Loucy (cell line): Measurements from ENCODE around the gene GGCX.
A peak's percentile ranks its signal among the peaks of the same experiment; 100 is the strongest.

ENCODE experiments used
- H2AFZ ChIP-seq: fragments of 200-600 bp; sonication (generic); 2 replicates; pipeline ENCODE4 v1.6.0; 2016; ENCODE audit warnings: antibody characterized with exemption, mild to moderate bottlenecking, low read length, moderate library complexity
- H3F3A ChIP-seq: fragments of 200-600 bp; 2 replicates; pipeline ENCODE4 v1.6.0; 2016; ENCODE audit warnings: antibody characterized with exemption, low read depth, mild to moderate bottlenecking
- H3K27me3 ChIP-seq: fragments of 200-600 bp; sonication (generic); 2 replicates; pipeline ENCODE4 v1.6.1; 2014; ENCODE audit warnings: low read length, mild to moderate bottlenecking; ENCODE audit not compliant: insufficient read depth, poor library complexity, severe bottlenecking
- H3K36me3 ChIP-seq: fragments of 200-600 bp; sonication (generic); 2 replicates; pipeline ENCODE4 v1.6.1; 2016; ENCODE audit warnings: low read length; ENCODE audit not compliant: insufficient read depth
- H3K4me1 ChIP-seq: fragments of 200-600 bp; sonication (generic); 2 replicates; pipeline ENCODE4 v1.5.1; 2014; ENCODE audit warnings: low read length, mild to moderate bottlenecking; ENCODE audit not compliant: insufficient read depth, poor library complexity, severe bottlenecking
- H3K4me2 ChIP-seq: fragments of 200-600 bp; sonication (generic); 2 replicates; pipeline ENCODE4 v1.6.0; 2014; ENCODE audit warnings: antibody characterized with exemption, low read length, low read depth, mild to moderate bottlenecking; ENCODE audit not compliant: poor library complexity, severe bottlenecking
- H3K4me3 ChIP-seq: fragments of 200-600 bp; sonication (generic); 2 replicates; pipeline ENCODE4 v1.5.1; 2014; ENCODE audit warnings: low read length, mild to moderate bottlenecking, mixed read lengths; ENCODE audit not compliant: poor library complexity, severe bottlenecking
- H3K79me2 ChIP-seq: fragments of 200-600 bp; sonication (generic); 2 replicates; pipeline ENCODE4 v1.6.1; 2014; ENCODE audit warnings: low read length; ENCODE audit not compliant: insufficient read depth
- H3K9ac ChIP-seq: fragments of 200-600 bp; sonication (generic); 2 replicates; pipeline ENCODE4 v1.6.0; 2014; ENCODE audit warnings: mild to moderate bottlenecking, low read depth, low read length, moderate library complexity; ENCODE audit not compliant: poor library complexity, severe bottlenecking
- H3K9me2 ChIP-seq: fragments of 200-600 bp; sonication (generic); replicated peaks from 2 replicates; pipeline ENCODE4 v1.6.1; 2016; ENCODE audit warnings: low read depth, low read length, mixed read lengths
- H3K9me3 ChIP-seq: fragments of 200-600 bp; sonication (generic); 2 replicates; pipeline ENCODE4 v1.6.1; 2014; ENCODE audit warnings: mild to moderate bottlenecking, antibody characterized with exemption, low read length, low read depth; ENCODE audit not compliant: insufficient read depth
- H4K20me1 ChIP-seq: fragments of 200-600 bp; sonication (generic); 2 replicates; pipeline ENCODE4 v1.6.0; 2014; ENCODE audit warnings: antibody characterized with exemption, low read length, mild to moderate bottlenecking; ENCODE audit not compliant: insufficient read depth, poor library complexity, severe bottlenecking
- CTCF ChIP-seq: fragments of 200-600 bp; sonication (generic); conservative IDR thresholded peaks from 2 replicates; pipeline ENCODE4 v1.5.1; 2014; ENCODE audit warnings: mild to moderate bottlenecking, antibody characterized with exemption, low read length
- EZH2phosphoT487 ChIP-seq: fragments of 200-600 bp; IDR thresholded peaks from 2 replicates; pipeline ENCODE4 v1.6.1; 2018; ENCODE audit warnings: antibody characterized with exemption, mild to moderate bottlenecking, moderate library complexity, borderline replicate concordance

Gene GGCX

GRCh38 chr2:85540133-85540648 lies 21.1 kb downstream of the GGCX start:
- Histone ChIP-seq H3K9ac (peak overlapping the region; percentile 100), H3K4me1 (peaks cover 48% of the 10 kb centered on the region), H3K9me3 (no peaks in the 10 kb centered on the region), H3K4me2 (peak overlapping the region; percentile 97), H3K27me3 (peaks cover 4% of the 10 kb centered on the region), H3F3A (peaks cover 5% of the 10 kb centered on the region; the same call in 1 of the 2 replicates), H3K9me2 (no peaks in the 10 kb centered on the region), H3K79me2 (peaks cover 91% of the 10 kb centered on the region), H4K20me1 (peaks cover 59% of the 10 kb centered on the region), H2AFZ (no peak overlapping the region), H3K36me3 (peaks cover 53% of the 10 kb centered on the region), H3K4me3 (peak overlapping the region; percentile 93)
- TF ChIP-seq CTCF: no peak
- TF ChIP-seq EZH2phosphoT487: no peak

DNA sequence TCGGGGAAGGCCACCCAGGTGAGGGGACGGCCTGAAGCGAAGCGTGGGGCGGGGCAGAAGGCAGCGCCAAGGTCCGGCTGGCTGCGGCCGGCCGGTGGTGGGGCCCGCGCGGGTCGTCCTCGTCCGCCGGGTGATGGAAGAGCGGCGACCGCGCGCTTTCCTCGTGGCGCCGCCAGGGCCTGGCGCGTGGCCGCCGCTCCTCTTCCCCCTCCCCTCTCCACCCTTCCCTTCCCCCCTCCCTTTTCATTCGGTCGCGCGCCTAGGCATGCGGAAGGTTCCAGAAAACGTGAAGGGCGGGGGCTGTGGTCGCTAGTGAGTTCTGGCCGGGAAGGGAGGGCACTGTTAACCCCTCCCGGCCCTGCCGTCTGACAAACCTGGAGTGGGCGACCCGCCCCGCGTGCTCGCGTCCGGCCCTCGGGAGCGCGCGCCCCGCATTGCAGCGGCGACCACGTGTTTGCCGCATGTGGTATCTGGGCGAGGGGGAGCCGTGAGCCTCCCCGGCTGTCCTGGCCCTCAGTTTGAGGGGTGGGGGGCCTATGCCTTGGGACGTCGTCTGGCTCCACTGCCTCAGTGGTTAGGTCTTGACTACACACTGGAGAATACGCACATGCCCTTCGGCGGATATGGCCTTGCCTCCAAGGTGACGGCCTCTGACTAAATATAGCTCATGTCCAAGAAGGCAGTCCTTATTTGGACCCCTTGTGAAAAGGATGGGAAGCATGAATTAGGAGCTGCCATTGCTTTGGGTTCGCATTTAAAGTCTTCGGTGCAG lies 21.7 kb downstream of the GGCX start:
- Histone ChIP-seq H3K79me2 (peaks cover 88% of the 10 kb centered on the region), H3K4me2 (peak overlapping the region; percentile 97), H3K27me3 (peaks cover 4% of the 10 kb centered on the region), H3K36me3 (peaks cover 47% of the 10 kb centered on the region), H3K4me3 (peak overlapping the region; percentile 93), H2AFZ (no peak overlapping the region), H3K9me2 (no peaks in the 10 kb centered on the region), H4K20me1 (peaks cover 52% of the 10 kb centered on the region), H3K4me1 (peaks cover 54% of the 10 kb centered on the region), H3K9me3 (no peaks in the 10 kb centered on the region), H3F3A (peaks cover 3% of the 10 kb centered on the region; the same call in 1 of the 2 replicates), H3K9ac (peak overlapping the region; percentile 100)
- no peak for TF ChIP-seq CTCF
- no peak for TF ChIP-seq EZH2phosphoT487

DNA sequence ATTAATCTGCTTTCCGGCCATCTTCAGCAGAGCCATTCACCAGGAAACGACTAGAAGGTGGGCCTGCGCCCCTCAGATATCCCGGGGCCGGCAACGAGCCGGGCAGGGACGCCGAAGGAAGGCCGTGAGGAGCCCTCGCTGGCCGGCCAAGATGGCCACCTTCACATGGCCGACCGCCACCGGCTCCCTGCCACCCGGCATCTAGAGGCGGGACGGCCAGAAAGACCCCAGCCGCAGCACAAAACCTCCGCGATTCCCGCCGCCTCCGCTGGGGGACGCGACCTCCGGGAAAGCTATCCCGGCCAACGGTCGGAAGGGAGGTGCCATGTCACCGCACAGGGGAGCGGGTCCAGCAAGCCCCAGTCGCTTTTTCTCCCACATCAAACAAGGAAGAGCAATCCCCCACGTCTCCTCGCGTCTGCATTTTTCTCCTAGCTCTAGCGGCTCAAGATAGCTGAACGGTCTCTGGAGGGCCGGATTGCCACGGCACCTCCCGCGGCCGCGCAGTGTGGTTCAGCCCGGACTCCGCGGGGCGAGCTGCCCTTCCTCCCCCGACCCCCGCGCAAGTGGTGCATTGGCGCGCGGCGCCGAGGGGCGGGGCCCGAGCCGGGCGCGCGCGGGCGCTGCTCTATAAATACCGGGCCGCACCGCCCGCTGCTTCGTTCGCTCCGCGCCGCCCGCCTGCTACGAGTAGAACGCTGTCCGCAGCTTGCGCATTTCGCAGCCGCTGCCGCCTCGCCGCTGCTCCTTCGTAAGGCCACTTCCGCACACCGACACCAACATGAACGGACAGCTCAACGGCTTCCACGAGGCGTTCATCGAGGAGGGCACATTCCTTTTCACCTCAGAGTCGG lies 22.6 kb downstream of the GGCX start, which contains the start of gene MAT2A:
Gene MAT2A (plus strand): TSS at position 662 of the 854 bp plus-strand sequence. CDS start 120 bp downstream, at position 782.
- peaks cover 80% of the 10 kb centered on the region for H3K79me2 ChIP-seq
- no peaks in the 10 kb centered on the region for H3K9me2 ChIP-seq
- H3K4me1 ChIP-seq: peaks cover 55% of the 10 kb centered on the region
- H2AFZ ChIP-seq: peak within 1 kb of the TSS; percentile 84
- peak within 1 kb of the TSS; percentile 97 for H3K4me2 ChIP-seq
- peaks cover 4% of the 10 kb centered on the region for H3K27me3 ChIP-seq
- peak within 1 kb of the TSS; percentile 93 for H3K4me3 ChIP-seq
- peak; percentile 63 for TF ChIP-seq CTCF
- no peak for TF ChIP-seq EZH2phosphoT487
- peaks cover 46% of the 10 kb centered on the region for H4K20me1 ChIP-seq
- peaks cover 39% of the 10 kb centered on the region for H3K36me3 ChIP-seq
- no peaks in the 10 kb centered on the region for H3K9me3 ChIP-seq
- H3K9ac ChIP-seq: peak within 1 kb of the TSS; percentile 100
- peaks cover 3% of the 10 kb centered on the region; the same call in 1 of the 2 replicates for H3F3A ChIP-seq
